Thyroid gland (tissue), 4 donors: ENCODE results near the gene LYRM4. TPM values are rescaled to one million over a fixed set of nuclear protein-coding genes. Genes with fewer than 3 reads are reported as not detected.

Source experiments
- DNase-seq, 2 donors: peaks; one replicate each; pipeline ENCODE4 v3.0.0-alpha.2; 2019
- H3K27ac ChIP-seq, 3 donors: fragments of 200-600 bp; sonication (generic); 1 replicate in 2 of 3; 2 replicates in 1 of 3; pipeline ENCODE4 v1.5.1; 2016 to 2019; ENCODE audit warnings: mild to moderate bottlenecking in 1 of 3, moderate library complexity in 1 of 3
- H3K27me3 ChIP-seq: fragments of 200-600 bp; sonication (generic); one replicate; pipeline ENCODE4 v1.5.1; 2019
- H3K36me3 ChIP-seq, 2 donors: fragments of 200-600 bp; sonication (generic); one replicate each; pipeline ENCODE4 v1.5.1; 2016 to 2019
- H3K4me1 ChIP-seq, 2 donors: fragments of 200-600 bp; sonication (generic); one replicate each; pipeline ENCODE4 v1.5.1; 2017 to 2019
- H3K4me3 ChIP-seq, 3 donors: fragments of 200-600 bp; sonication (generic); replicated peaks in 1 of 3; 1 replicate in 2 of 3; 2 replicates in 1 of 3; pipeline ENCODE4 v1.5.1; 2016; ENCODE audit warnings: mild to moderate bottlenecking in 1 of 3
- H3K9me3 ChIP-seq: fragments of 200-600 bp; sonication (generic); one replicate; pipeline ENCODE4 v1.5.1; 2017
- CTCF ChIP-seq, 6 experiments: fragments of 200-600 bp in 3 of 6; fragments of 450-650 bp in 3 of 6; sonication (generic) in 3 of 6; IDR thresholded peaks; one replicate each; pipeline ENCODE4 v1.5.1; 2016 to 2019; ENCODE audit warnings: antibody characterized with exemption in 6 of 6, mild to moderate bottlenecking in 2 of 6, inconsistent platforms in 1 of 6, moderate library complexity in 1 of 6
- POLR2A ChIP-seq, 2 donors: fragments of 450-650 bp; IDR thresholded peaks; one replicate each; pipeline ENCODE4 v1.6.1; 2017; ENCODE audit warnings: antibody characterized with exemption in 2 of 2, mild to moderate bottlenecking in 2 of 2, moderate library complexity in 1 of 2
- WGBS, 2 donors: methylation state at CpG; one replicate each; pipeline ENCODE4 v1.1.5; 2017; 5-methylcytosine and 5-hydroxymethylcytosine counted together
- intact Hi-C: fragments of 100-400 bp; cut with DNase I; formaldehyde crosslinking; loops from one replicate; pipeline ENCODE4 v1.15.1; 2023
- total RNA-seq, 4 donors: library from RNA; depleted of rRNA; stranded (reverse); fragments of >200 nt; gene quantifications; one replicate each; pipeline ENCODE4 v1.2.3, GENCODE V29; 2016

The LYRM4 gene
- total RNA-seq, 4 donors from 2014 or later: 26.7 to 32.2 (median 29.5) TPM

GRCh38 chr6:5108068-5108467 lies 152.7 kb downstream of the LYRM4 start:
- Histone ChIP-seq H3K9me3 (no peaks in the 10 kb centered on the region), H3K36me3 (no peaks in the 10 kb centered on the region), H3K27me3 (no peaks in the 10 kb centered on the region), H3K4me1 (no peaks in the 10 kb centered on the region), H3K4me3 (no peak overlapping the region), H3K27ac (no peak overlapping the region)
- TF ChIP-seq CTCF (IDR thresholded peaks at IDR 0.05) (no peak), POLR2A (IDR thresholded peaks at IDR 0.05) (no peak)
- intact Hi-C loops: no loop called here
- WGBS, 2 donors: 81 to 82% methylated on average over 9 of the region's 9 CpGs
- DNase-seq: no peak

- WGBS, 2 donors: 89 to 95% methylated on average over 10 of the region's 10 CpGs
- Histone ChIP-seq H3K36me3 (no peaks in the 10 kb centered on the region), H3K4me1 (no peaks in the 10 kb centered on the region), H3K9me3 (no peaks in the 10 kb centered on the region), H3K27me3 (no peaks in the 10 kb centered on the region), H3K27ac (no peak overlapping the region), H3K4me3 (no peak overlapping the region)
- no peak for DNase-seq
- intact Hi-C loops: no loop called here
- no peak for TF ChIP-seq CTCF (IDR thresholded peaks at IDR 0.05)
- no peak for TF ChIP-seq POLR2A (IDR thresholded peaks at IDR 0.05)
Observed at GRCh38 chr6:5107341-5107740, 153.4 kb downstream of the LYRM4 start.

- H3K4me1 ChIP-seq: no peaks in the 10 kb centered on the region
- 96% methylated on average over 10 of the region's 10 CpGs for WGBS, 2 donors
- H3K27me3 ChIP-seq: no peaks in the 10 kb centered on the region
- H3K36me3 ChIP-seq: no peaks in the 10 kb centered on the region
- TF ChIP-seq POLR2A (IDR thresholded peaks at IDR 0.05) (no peak), CTCF (IDR thresholded peaks at IDR 0.05) (no peak)
- H3K27ac ChIP-seq: no peak overlapping the region
- DNase-seq: no peak
- no peaks in the 10 kb centered on the region for H3K9me3 ChIP-seq
- no peak overlapping the region for H3K4me3 ChIP-seq
- intact Hi-C loops: no loop called here
Observed at GRCh38 chr6:5105146-5105545, 155.6 kb downstream of the LYRM4 start.

- H3K36me3 ChIP-seq: no peaks in the 10 kb centered on the region
- no peak overlapping the region for H3K27ac ChIP-seq
- H3K27me3 ChIP-seq: no peaks in the 10 kb centered on the region
- no peak overlapping the region for H3K4me3 ChIP-seq
- intact Hi-C loops: no loop called here
- no peak for DNase-seq
- no peaks in the 10 kb centered on the region for H3K9me3 ChIP-seq
- TF ChIP-seq CTCF (IDR thresholded peaks at IDR 0.05) (no peak), POLR2A (IDR thresholded peaks at IDR 0.05) (no peak)
- no peaks in the 10 kb centered on the region for H3K4me1 ChIP-seq
- WGBS, 2 donors: 94 to 95% methylated on average over 6 of the region's 6 CpGs
Observed at GRCh38 chr6:5104667-5105066, 156.1 kb downstream of the LYRM4 start.

GRCh38 chr6:5103250-5103649 lies 157.5 kb downstream of the LYRM4 start:
- Histone ChIP-seq H3K36me3 (no peaks in the 10 kb centered on the region), H3K4me3 (no peak overlapping the region), H3K27ac (no peak overlapping the region), H3K4me1 (no peaks in the 10 kb centered on the region), H3K27me3 (no peaks in the 10 kb centered on the region), H3K9me3 (no peaks in the 10 kb centered on the region)
- 85 to 89% methylated on average over 8 of the region's 8 CpGs for WGBS, 2 donors
- intact Hi-C loops: no loop called here
- no peak for DNase-seq
- TF ChIP-seq CTCF (IDR thresholded peaks at IDR 0.05) (no peak), POLR2A (IDR thresholded peaks at IDR 0.05) (no peak)
